ENCODE data around the gene COL6A1.
"Not testable (repeated sequence)": the region's sequence is repeated elsewhere in the genome, so short reads cannot be mapped to it uniquely, and the experiment has no call there.

COL6A1 gene

GRCh38 chr21:46046906-46047305, 65.3 kb downstream of the COL6A1 start:
- H3K27me3 ChIP-seq (ENCODE audit: control insufficient read depth, insufficient read depth, low read length); H3K27ac ChIP-seq (ENCODE audit: low read length); H3K9ac ChIP-seq (ENCODE audit: low read length); H3K9me3 ChIP-seq (ENCODE audit: control insufficient read depth, low read depth, low read length); H3K36me3 ChIP-seq (ENCODE audit: control insufficient read depth, low read depth, low read length); H3K4me3 ChIP-seq (ENCODE audit: low read length): not testable (repeated sequence)
- peaks cover 15% of the 10 kb centered on the region for H3K4me1 ChIP-seq (ENCODE audit: control insufficient read depth, low read depth, low read length)

GRCh38 chr21:46048926-46049889, 67.6 kb downstream of the COL6A1 start:
- no peaks in the 10 kb centered on the region for H3K27me3 ChIP-seq (ENCODE audit: control insufficient read depth, insufficient read depth, low read length)
- H3K36me3 ChIP-seq (ENCODE audit: control insufficient read depth, low read depth, low read length), result no peaks in the 10 kb centered on the region
- no peak overlapping the region for H3K4me3 ChIP-seq (ENCODE audit: low read length)
- H3K4me1 ChIP-seq (ENCODE audit: control insufficient read depth, low read depth, low read length), result peaks cover 10% of the 10 kb centered on the region
- no peak overlapping the region for H3K27ac ChIP-seq (ENCODE audit: low read length)
- H3K9ac ChIP-seq (ENCODE audit: low read length), result no peak overlapping the region
- H3K9me3 ChIP-seq (ENCODE audit: control insufficient read depth, low read depth, low read length), result no peaks in the 10 kb centered on the region

- H3K36me3 ChIP-seq (ENCODE audit: control insufficient read depth, low read depth, low read length), result no peaks in the 10 kb centered on the region
- peaks cover 10% of the 10 kb centered on the region for H3K4me1 ChIP-seq (ENCODE audit: control insufficient read depth, low read depth, low read length)
- no peaks in the 10 kb centered on the region for H3K9me3 ChIP-seq (ENCODE audit: control insufficient read depth, low read depth, low read length)
- no peak overlapping the region for H3K4me3 ChIP-seq (ENCODE audit: low read length)
- H3K27me3 ChIP-seq (ENCODE audit: control insufficient read depth, insufficient read depth, low read length), result no peaks in the 10 kb centered on the region
- H3K9ac ChIP-seq (ENCODE audit: low read length), result no peak overlapping the region
- H3K27ac ChIP-seq (ENCODE audit: low read length), result no peak overlapping the region
These were observed 68.5 kb downstream of the COL6A1 start for GRCh38 chr21:46049890-46050667.

- H3K27me3 ChIP-seq (ENCODE audit: control insufficient read depth, insufficient read depth, low read length), result no peaks in the 10 kb centered on the region
- H3K27ac ChIP-seq (ENCODE audit: low read length), result no peak overlapping the region
- peaks cover 10% of the 10 kb centered on the region for H3K4me1 ChIP-seq (ENCODE audit: control insufficient read depth, low read depth, low read length)
- H3K9me3 ChIP-seq (ENCODE audit: control insufficient read depth, low read depth, low read length), result no peaks in the 10 kb centered on the region
- no peak overlapping the region for H3K9ac ChIP-seq (ENCODE audit: low read length)
- H3K4me3 ChIP-seq (ENCODE audit: low read length), result no peak overlapping the region
- H3K36me3 ChIP-seq (ENCODE audit: control insufficient read depth, low read depth, low read length), result no peaks in the 10 kb centered on the region
These were observed 69.3 kb downstream of the COL6A1 start for GRCh38 chr21:46050668-46051378.

GRCh38 chr21:46051379-46051770, 69.8 kb downstream of the COL6A1 start:
- Histone ChIP-seq H3K4me3 (ENCODE audit: low read length) (no peak overlapping the region), H3K36me3 (ENCODE audit: control insufficient read depth, low read depth, low read length) (no peaks in the 10 kb centered on the region), H3K27ac (ENCODE audit: low read length) (no peak overlapping the region), H3K27me3 (ENCODE audit: control insufficient read depth, insufficient read depth, low read length) (no peaks in the 10 kb centered on the region), H3K9ac (ENCODE audit: low read length) (no peak overlapping the region), H3K4me1 (ENCODE audit: control insufficient read depth, low read depth, low read length) (peaks cover 10% of the 10 kb centered on the region), H3K9me3 (ENCODE audit: control insufficient read depth, low read depth, low read length) (no peaks in the 10 kb centered on the region)

GRCh38 chr21:46051821-46052675, 70.5 kb downstream of the COL6A1 start:
- Histone ChIP-seq H3K27me3 (ENCODE audit: control insufficient read depth, insufficient read depth, low read length) (no peaks in the 10 kb centered on the region), H3K9me3 (ENCODE audit: control insufficient read depth, low read depth, low read length) (no peaks in the 10 kb centered on the region), H3K36me3 (ENCODE audit: control insufficient read depth, low read depth, low read length) (no peaks in the 10 kb centered on the region), H3K4me1 (ENCODE audit: control insufficient read depth, low read depth, low read length) (peaks cover 10% of the 10 kb centered on the region), H3K27ac (ENCODE audit: low read length) (no peak overlapping the region), H3K9ac (ENCODE audit: low read length) (no peak overlapping the region), H3K4me3 (ENCODE audit: low read length) (no peak overlapping the region)

- Histone ChIP-seq H3K27me3 (ENCODE audit: control insufficient read depth, insufficient read depth, low read length) (no peaks in the 10 kb centered on the region), H3K4me3 (ENCODE audit: low read length) (no peak overlapping the region), H3K36me3 (ENCODE audit: control insufficient read depth, low read depth, low read length) (no peaks in the 10 kb centered on the region), H3K4me1 (ENCODE audit: control insufficient read depth, low read depth, low read length) (peaks cover 10% of the 10 kb centered on the region), H3K9ac (ENCODE audit: low read length) (no peak overlapping the region), H3K27ac (ENCODE audit: low read length) (no peak overlapping the region), H3K9me3 (ENCODE audit: control insufficient read depth, low read depth, low read length) (no peaks in the 10 kb centered on the region)
These were observed 71.4 kb downstream of the COL6A1 start for GRCh38 chr21:46052703-46053651.

- no peaks in the 10 kb centered on the region for H3K27me3 ChIP-seq (ENCODE audit: control insufficient read depth, insufficient read depth, low read length)
These were observed 72.5 kb downstream of the COL6A1 start for GRCh38 chr21:46054031-46054430.

GRCh38 chr21:46054451-46054881, 72.9 kb downstream of the COL6A1 start:
- no peak overlapping the region for H3K4me3 ChIP-seq (ENCODE audit: low read length)
- no peaks in the 10 kb centered on the region for H3K27me3 ChIP-seq (ENCODE audit: control insufficient read depth, insufficient read depth, low read length)
- no peak overlapping the region for H3K27ac ChIP-seq (ENCODE audit: low read length)
- H3K9me3 ChIP-seq (ENCODE audit: control insufficient read depth, low read depth, low read length), result peaks cover 3% of the 10 kb centered on the region
- H3K36me3 ChIP-seq (ENCODE audit: control insufficient read depth, low read depth, low read length), result no peaks in the 10 kb centered on the region
- H3K9ac ChIP-seq (ENCODE audit: low read length), result no peak overlapping the region
- peaks cover 4% of the 10 kb centered on the region for H3K4me1 ChIP-seq (ENCODE audit: control insufficient read depth, low read depth, low read length)

More at GRCh38 chr21:46054031-46054430, 72.5 kb downstream of the COL6A1 start:
- H3K27ac ChIP-seq (ENCODE audit: low read length), result no peak overlapping the region
- no peak overlapping the region for H3K9ac ChIP-seq (ENCODE audit: low read length)
- H3K4me1 ChIP-seq (ENCODE audit: control insufficient read depth, low read depth, low read length), result peaks cover 8% of the 10 kb centered on the region
- peaks cover 3% of the 10 kb centered on the region for H3K9me3 ChIP-seq (ENCODE audit: control insufficient read depth, low read depth, low read length)
- H3K36me3 ChIP-seq (ENCODE audit: control insufficient read depth, low read depth, low read length), result no peaks in the 10 kb centered on the region
- no peak overlapping the region for H3K4me3 ChIP-seq (ENCODE audit: low read length)
